ENCODE data around the gene BCAM.
"Not testable (repeated sequence)": the region's sequence is repeated elsewhere in the genome, so short reads cannot be mapped to it uniquely, and the experiment has no call there.

The BCAM gene

DNA sequence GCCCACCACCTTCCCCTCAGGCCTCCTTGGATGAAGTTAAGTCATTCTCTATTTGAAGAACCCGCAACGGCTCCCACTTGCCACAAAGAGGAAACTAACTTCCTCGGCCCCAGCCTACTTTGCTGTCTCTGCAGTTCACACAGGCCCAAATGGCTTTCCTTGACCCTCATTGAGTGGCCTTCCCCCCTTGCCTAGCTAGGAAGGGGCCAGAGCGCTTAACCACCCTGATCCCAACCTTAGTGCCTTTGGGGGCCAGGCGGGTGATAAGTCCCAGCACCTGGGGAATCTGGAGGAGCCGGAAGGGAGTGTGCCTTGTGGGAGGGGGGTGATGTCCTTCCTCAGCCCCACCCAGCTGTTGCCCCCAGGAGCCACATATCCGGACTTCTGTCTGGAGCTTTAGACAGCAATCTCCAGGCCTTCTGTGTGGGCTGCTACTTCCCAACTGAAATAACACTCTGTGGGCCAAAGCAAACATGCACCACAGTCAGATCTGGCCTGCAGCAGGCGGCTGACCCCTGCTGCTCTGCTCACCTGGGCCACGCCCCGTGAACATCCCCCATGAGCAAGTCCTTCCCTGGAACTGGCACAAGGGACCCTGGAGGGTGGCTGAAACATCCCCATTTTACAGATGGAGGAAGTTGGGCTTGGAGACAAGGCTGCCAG lies 47.6 kb downstream of the BCAM start:
- peak; percentile 90 for DNase-seq

DNA sequence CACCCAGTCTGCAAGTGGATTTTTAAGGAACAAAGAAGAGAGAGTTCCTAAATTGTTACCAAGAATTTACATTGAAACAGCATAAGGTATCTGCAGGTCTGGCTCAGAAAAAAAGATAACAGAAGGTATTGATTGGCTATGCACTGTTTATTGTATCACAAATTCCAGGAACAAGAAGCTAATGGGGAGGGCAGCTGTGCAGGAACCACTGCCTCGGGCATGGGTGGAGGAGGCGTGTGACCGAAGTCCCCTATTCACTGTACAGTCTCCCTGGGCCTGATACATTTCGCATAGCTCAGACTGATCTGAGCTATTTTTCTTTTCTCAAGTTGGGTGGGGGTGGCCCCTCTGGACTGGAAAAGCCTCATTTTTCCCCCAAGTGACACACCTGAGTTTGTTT lies 48.9 kb downstream of the BCAM start:
- DNase-seq: peak; percentile 19

- DNase-seq: not testable (repeated sequence)
Measured at GRCh38 chr19:44861576-44861975, 52.7 kb downstream of the BCAM start.

GRCh38 chr19:44863990-44864389 lies 55.1 kb downstream of the BCAM start:
- no peak for DNase-seq

GRCh38 chr19:44865196-44865767 lies 56.4 kb downstream of the BCAM start:
- DNase-seq: no peak

DNA sequence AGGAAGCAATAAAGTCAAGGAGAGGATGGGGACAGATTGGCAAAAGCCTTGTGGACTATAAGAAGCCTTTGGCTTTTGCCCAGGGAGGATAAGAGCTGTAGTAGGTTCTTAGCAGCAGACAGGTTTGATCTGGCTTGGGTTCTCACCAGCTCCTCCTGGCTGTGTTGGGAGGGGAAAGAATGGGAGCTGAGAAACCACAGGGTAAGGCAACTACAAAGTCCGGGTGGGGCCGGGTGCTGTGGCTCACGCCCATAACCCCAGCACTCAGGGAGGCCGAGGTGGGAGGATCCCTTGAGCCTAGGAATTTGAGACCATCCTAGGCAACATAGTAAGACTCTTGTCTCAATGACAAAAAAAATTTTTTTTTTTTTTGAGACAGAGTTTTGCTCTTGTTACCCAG lies 57.8 kb downstream of the BCAM start:
- DNase-seq: peak; percentile 78

DNA sequence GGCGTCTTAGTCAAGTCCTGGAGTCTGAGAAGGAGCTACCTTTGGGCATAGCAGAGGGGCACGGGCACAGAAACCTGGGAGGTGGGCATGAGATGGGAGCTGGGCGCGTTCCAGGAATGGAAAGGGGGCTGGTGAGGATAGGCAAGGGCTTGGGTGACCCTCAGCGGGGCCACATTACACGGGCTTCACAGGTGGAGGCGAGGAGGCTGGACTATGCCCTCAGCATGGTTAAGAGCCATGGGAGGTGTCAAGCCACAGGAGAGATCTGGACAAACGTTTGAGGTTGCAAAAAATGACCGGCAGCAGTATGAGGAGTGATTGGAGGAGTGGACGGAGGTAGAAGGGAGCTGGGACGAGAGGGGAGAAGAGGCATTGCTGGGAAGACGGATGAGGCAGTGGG lies 58.7 kb downstream of the BCAM start:
- no peak for DNase-seq

GRCh38 chr19:44869733-44870470 lies 61.0 kb downstream of the BCAM start:
- peak; percentile 76 for DNase-seq

Data from hematopoietic multipotent progenitor cell treated with erythropoietin and hydrocortisone succinate and interleukin-3 and kit ligand, for 4 days (in vitro differentiated cells).